GM19455 (cell line): Measurements from ENCODE around the gene NAXD.
"Not testable (repeated sequence)": the region's sequence is repeated elsewhere in the genome, so short reads cannot be mapped to it uniquely, and the experiment has no call there.

Experiments used
- ATAC-seq: cut with Tn5 transposase; IDR thresholded peaks from one replicate; pipeline ENCODE4 v1.9.1; 2021; ENCODE audit not compliant: unreplicated experiment

The NAXD gene

DNA sequence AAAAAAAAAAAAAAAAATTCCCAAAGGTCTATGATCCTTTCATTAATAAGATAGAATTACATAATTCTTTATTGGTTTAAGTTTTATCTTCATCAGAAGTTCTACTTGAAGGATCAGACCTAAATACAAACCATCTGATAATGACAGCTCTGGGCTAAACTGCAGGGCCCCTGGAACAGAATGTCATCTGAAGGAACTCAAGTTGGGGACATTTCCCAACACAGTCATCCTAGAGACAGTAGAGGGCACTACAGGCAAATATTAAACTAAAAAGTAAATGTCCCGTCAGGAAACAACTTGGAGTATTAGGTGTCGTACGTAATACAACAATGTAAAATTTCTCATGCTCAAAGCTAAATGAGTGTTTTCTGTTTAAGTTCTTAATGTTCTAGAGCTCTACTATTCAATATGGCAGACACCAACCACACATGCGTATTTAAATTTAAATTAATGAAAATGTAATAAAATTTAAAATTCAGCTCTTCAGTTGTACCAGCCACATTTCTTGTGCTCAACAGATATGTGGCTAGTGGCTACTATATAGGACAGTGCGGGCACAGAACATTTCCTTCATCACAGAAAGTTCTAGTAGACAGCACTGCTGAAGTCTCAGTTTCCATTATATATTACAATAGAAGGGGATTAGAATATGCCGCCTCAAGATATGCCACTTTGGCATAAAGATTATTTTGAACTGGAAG lies 21.8 kb upstream of the NAXD start:
- peak; percentile 81 for ATAC-seq

- ATAC-seq: no peak
These were observed 18.2 kb upstream of the NAXD start for GRCh38 chr13:110597041-110597689.

DNA sequence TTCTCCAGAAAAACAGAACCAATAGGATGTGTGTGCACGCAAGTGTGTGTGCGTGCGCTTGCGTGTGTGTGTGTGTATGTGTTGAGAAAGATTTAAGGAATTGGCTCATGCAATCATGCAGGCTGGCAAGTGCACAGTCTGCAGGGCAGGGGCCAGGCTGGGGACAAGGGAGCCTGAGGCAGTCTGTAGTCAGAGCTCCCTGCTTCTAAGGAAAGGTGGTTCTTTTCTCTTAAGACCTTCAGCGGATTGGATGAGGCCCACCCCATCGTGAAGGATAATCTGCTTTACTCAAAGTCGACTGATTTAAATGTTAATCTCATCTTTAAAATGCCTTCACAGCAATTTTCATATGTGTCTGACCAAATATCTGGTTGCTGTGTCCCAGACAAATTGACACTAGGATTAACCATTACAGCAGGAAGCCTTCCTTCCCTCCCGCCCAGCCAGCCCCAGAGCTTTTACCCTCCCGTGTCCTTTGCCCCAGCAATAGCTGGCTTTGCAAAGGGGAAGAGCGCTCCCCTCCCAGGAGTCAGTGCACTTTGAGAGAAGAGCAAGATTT lies 15.0 kb upstream of the NAXD start:
- no peak for ATAC-seq

DNA sequence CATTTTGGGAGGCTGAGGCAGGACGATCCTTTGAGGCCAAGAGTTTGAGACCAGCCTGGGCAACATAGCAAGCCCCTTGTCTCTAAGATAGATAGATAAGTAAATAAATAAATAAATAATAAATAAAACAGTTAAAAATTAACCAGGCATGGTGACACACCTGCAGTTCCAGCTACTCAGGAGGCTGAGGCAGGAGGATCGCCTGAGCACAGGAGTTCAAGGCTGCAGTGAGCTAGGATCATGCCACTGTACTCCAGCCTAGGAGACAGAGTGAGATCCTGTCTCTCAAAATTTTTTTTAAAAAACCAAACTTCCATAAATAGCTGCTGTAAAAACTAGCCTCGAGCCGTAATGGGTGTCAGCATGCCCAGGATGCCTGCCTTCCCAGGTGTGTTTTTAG lies 14.4 kb upstream of the NAXD start:
- no peak for ATAC-seq

GRCh38 chr13:110605132-110605531 lies 10.2 kb upstream of the NAXD start:
- ATAC-seq: no peak

DNA sequence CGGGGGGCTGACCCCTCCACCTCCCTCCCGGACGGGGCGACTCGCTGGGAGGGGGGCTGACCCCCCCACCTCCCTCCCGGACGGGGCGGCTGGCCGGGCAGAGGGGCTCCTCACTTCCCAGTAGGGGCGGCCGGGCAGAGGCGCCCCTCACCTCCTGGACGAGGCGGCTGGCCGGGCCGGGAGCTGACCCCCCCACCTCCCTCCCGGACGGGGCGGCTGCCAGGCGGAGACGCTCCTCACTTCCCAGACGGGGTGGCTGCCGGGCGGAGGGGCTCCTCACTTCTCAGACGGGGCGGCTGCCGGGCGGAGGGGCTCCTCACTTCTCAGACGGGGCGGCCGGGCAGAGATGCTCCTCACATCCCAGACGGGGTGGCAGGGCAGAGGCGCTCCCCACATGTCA lies 9.1 kb upstream of the NAXD start:
- not testable (repeated sequence) for ATAC-seq

- no peak for ATAC-seq
These were observed 7.6 kb upstream of the NAXD start for GRCh38 chr13:110607675-110608224.

DNA sequence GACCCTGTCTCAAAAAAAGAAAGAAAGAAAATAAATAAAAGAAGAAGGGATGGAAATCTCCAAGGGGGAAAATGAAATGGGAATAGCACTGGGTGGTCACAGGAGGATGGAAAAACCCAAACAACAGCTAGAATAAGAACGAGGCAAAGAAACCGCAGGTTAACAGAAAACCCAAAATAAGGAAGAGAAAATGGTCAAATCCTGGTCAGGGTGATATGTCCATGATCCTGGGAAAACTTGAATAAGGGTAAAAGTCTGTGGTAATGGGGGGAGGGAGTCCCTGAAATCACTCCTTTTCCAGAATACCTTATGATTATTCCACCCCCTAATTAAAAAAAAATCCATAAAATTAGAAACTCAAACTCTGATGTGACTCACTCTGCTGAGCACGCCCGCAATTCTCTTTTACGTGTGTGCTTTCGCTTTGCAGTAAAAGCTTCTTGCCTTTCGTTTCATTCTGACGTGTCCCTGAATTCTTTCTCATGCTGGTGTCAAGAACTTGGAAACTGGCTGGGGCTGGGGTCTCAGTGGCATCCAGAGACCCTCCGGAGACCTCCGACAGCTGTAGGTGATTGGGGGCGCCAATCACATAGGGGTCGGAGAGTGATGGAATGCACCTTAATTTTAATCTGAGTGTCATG lies 4.3 kb upstream of the NAXD start:
- ATAC-seq: peak; percentile 44

GRCh38 chr13:110615005-110615321 lies 382 bp upstream of the NAXD start:
- no peak for ATAC-seq

- peak; percentile 41 for ATAC-seq
These were observed 1.1 kb downstream of the NAXD start for GRCh38 chr13:110616103-110617101.

- no peak for ATAC-seq
These were observed 2.2 kb downstream of the NAXD start for GRCh38 chr13:110617321-110618072.

GRCh38 chr13:110618167-110618566 lies 2.8 kb downstream of the NAXD start:
- no peak for ATAC-seq

DNA sequence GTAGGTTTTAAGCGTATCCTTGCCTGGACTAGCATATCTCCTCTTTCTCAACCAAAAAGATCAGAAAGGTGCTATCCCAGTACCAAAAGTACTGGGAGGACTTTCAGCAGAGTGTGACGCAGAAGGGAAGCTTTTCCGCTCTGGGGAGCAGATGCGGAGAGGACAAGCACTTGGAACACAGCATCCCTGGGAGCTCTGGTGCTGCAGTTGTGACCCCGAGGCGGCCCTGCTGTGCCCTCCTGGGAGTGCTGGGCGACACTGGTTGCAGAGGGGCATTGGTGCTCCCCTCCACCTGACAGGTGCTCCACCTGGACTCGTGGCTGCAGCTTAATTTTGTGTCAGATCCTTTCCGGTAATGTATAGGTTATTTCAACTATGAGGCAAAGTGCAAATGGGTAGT lies 3.4 kb downstream of the NAXD start:
- ATAC-seq: no peak

- ATAC-seq: no peak
These were observed 5.3 kb downstream of the NAXD start for GRCh38 chr13:110620596-110620995.

DNA sequence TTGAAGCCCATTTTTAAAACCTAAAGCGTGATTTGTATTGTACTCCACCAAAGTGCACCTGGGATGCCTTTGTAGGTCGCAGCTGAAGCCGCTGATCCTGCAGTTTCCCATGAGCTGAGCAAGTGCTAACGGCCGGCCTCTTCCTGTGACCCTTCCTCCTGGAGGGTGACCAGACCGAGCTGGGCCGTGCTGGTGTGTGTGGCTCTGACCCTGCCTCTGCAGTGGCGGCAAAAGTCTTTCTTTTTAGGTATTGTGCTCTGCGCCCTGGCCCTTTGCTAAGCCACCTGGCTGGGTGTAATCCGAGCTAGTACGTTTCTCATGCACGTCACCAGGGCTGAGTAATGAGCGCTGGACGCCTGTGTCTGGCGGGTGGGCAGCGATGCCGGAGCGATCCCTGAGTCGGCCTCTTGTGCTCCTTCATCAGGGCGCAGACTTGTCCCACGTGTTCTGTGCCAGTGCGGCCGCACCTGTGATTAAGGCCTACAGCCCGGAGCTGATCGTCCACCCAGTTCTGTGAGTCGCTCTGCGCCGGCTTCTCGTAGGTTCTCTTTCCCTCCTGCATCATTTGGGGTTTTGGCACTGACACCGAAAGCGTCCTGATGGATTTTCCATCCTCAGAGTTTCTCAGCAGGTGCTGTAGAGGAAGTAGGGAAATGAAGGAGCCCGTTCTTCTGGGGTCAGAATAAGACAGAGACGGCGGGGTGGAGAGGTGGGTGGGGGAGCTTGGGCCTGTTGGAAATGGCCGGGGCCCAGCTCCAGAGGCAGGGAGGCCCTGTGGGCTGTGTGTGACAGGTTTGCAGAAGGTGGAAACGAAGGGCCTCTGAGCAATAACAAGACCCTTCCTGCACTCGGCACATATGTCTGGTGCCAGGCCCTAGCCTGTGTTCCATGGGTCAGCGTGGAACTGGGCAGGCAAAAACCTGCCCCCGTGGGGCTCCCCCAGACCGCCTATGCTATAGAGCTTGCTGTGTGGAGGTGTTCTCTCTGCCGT lies 9.7 kb downstream of the NAXD start:
- ATAC-seq: no peak

GRCh38 chr13:110625771-110626321 lies 10.5 kb downstream of the NAXD start:
- ATAC-seq: no peak

GRCh38 chr13:110626521-110626920 lies 11.2 kb downstream of the NAXD start:
- ATAC-seq: no peak

DNA sequence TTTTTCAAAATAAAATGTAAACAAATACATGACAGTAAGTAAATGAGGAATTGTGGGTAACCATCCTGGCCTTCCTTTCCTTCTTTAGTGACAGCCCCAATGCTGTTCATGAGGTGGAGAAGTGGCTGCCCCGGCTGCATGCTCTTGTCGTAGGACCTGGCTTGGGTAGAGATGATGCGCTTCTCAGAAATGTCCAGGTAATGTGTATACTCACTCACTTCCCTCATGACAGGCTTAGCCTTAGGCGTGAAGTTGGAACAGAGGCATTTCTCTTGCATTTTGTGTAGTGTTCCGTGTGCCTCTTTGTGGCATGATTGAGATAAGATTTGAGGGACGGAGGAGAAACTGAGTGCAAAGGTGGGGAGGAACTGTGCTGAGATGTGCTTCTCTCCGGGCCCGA lies 12.0 kb downstream of the NAXD start:
- ATAC-seq: no peak
